ENCODE results near the gene FBN2.

FBN2 gene

DNA sequence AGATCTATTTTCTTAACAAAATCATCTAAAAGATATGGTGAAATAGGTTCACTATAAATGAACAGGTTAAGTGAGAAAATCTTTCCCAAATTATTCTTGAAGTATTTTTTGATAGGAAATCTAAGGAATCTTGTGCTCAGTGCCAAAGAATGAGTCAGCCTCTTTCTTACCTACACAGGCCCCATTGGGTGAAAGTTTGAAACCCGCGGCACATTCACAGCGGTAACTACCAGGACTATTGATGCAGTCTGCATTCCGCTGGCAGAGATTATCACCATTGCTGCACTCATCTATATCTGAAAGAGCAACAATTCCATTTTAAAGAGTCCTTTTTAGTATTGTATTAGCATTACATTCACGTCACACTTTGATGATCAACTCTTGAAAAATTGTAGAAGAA is 232.7 kb downstream of the FBN2 start:
- no peak for DNase-seq (ENCODE audit: low read depth)

DNA sequence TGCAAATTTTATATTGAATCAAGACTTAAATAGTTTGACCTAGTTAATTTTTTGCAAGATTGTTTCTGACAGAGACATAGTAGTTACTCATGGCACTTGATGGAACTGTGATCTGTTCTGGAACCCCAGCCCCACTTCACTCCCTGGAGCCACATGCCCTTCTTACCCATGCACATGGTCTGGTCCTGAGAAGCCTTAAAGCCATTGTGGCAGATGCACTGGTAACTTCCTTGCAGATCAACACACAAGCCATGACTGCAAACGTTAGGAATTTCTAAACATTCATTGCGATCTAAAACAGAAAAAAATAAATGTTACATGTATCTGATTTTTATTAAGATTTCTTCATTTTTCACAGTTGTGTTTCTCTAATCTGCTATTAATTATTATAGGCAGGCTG is 233.3 kb downstream of the FBN2 start:
- no peak for DNase-seq (ENCODE audit: low read depth)

DNA sequence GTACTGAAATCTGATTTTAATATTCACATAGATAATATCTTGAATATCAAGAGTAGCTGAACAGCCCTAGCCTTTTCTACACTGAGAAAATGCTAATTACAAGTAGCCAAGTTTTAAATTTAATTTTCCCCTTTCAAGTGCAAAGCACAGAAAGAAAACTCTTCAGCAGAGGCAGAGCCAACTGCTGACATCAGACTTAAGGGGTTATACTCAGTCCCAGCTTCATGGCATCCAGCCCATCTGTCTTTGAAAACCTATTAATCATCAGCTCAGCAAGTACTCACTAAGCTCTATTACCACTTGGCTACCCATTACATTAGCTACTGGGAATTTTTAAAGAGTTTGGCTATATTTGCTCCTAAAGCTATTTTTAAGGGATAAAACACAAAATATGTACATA is 234.0 kb downstream of the FBN2 start:
- no peak for DNase-seq (ENCODE audit: low read depth)

DNA sequence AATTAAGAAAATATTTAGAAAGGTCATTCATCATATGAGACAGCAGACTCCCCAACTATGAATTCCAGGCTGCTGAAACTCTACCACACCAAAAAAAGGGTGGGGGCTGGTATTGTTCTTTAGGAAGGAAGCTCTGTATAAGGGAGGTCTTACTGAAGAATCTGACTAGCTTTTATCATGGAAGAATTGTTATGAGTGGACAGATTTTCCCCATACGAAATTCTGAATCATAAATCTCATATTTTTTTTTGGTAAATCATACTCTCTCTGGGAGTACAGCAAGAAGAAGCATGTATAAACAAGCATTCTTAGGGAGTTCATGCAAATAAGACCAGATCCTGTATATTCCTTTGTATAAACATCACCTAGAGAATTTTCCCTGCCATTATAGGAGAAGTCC is 234.5 kb downstream of the FBN2 start:
- no peak for DNase-seq (ENCODE audit: low read depth)

DNA sequence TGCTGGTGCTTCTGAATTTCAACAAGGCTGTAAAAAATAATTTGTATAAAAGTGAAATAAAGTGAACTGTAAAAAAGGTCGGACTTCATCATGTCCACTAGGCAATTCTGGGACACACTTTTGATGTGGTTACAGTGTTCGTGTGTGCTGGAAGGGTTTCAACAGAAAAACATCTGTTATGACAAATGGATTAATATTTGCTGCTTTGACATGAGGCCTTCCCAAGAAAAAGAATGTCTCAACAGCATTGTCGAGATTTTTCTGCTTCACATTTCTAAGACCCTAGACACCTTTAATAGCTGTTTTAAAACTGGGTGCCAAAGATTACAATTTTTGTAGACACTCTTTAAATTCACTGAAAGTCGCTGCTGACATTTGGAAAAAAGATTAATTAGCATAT is 237.9 kb downstream of the FBN2 start:
- DNase-seq (ENCODE audit: low read depth) = no peak

- DNase-seq (ENCODE audit: low read depth) = no peak
Measured at GRCh38 chr5:128290152-128290858, 247.7 kb downstream of the FBN2 start.

- no peak for DNase-seq (ENCODE audit: low read depth)
Measured at GRCh38 chr5:128287740-128288139, 250.3 kb downstream of the FBN2 start.

- no peak for DNase-seq (ENCODE audit: low read depth)
Measured at GRCh38 chr5:128284236-128284635, 253.8 kb downstream of the FBN2 start.

GRCh38 chr5:128279345-128279744 is 258.7 kb downstream of the FBN2 start:
- DNase-seq (ENCODE audit: low read depth) = no peak

- DNase-seq (ENCODE audit: low read depth) = no peak
Measured at GRCh38 chr5:128276537-128277216, 261.4 kb downstream of the FBN2 start.

GRCh38 chr5:128274441-128274840 is 263.6 kb downstream of the FBN2 start:
- DNase-seq (ENCODE audit: low read depth) = no peak

DNA sequence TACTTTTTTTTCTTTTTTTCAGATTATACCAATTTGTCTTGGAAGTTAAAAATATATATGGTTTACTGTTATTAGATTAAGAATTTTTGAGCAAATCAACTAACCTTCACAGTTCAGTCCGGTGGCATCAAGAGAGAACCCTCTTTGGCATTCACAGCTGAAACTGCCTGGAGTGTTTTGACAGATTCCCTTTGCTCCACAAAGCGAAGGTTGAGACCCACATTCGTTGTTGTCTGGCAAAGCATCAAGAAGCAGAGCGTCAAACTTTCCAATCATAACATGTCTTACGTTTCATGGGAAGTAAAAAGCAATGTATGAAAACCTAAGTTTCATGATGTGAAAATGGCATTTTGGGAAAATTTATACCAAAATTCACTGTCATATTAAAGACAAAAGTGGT is 264.3 kb downstream of the FBN2 start:
- no peak for DNase-seq (ENCODE audit: low read depth)

DNA sequence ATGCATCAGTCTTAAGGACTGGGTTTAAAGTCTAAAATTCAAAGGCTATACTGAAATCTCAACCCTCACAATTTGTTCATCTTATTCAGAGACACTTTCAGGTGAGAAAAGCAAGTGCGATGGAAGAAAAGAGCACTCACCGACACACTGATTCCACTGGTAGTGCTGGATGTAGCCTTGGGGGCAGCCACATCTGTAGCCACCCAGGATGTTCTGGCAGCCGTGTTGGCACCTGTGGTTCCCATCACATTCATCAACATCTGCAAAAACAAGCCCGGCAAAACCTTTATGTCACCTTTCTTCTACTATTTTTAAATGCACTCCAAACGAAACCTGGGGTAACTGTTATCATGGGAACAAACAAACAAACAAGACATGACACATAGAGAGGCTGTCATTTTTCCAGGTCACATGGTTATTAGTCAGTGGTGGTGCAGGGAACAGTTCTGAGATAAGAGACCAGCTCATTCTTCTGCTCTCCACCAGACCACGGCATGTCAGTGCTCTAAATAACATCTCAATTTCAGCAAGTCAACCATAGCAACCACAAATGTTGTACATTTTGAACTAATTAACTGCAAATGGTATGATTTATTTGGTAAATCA is 266.1 kb downstream of the FBN2 start:
- DNase-seq (ENCODE audit: low read depth) = no peak

DNA sequence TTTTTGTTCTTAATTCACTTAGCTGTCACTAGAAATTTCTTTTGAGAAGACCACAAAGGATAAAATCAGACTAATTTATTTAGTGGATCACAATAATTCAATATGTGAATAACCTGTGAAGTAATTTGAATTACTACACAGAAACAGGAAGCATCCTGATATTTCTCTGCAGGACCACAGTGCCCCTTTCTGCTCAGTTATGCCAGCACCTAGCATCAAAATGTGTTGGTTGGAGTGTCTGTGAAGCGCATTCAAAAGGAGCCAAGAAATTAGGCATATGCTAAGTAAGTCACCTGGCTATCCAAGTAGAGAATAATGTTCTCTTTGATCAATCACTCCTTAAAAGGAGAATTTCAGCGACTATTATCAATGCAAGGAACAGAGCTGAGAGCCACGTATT is 267.0 kb downstream of the FBN2 start:
- DNase-seq (ENCODE audit: low read depth) = no peak

DNA sequence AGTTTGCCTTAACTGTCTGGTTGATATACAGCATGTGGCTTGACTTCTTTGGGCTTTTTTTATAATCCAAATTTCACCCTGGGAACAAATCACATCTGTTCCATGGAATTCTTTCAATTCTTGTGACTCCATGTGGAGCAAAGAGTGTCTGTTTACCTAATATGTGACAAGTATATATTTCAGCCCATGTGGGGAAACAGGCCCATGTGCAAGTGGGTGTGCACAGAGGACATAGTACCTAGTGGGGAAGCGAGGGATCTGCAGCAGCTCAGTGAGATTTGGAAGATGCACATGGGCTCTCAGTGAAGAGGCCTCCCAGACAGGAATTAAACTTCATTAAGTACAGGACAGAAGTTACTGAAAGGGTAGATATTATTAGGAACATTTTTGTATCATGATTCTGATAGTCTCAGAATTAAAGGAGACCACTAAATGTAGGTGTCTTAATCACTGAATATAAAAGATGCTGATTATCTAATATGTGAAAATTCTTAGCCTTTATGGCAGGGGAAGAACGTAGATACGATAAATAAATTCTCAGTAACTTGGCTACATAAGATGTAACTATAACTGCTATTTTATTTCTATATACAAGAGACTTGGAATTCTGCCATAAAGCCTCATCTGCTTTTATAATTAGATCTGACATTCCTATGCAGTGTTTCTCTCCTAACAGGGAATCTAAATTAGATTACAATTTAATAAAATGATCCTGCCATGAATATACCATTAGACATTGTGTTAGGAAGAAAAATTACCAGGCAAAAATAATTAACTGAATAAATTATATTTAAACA is 273.3 kb downstream of the FBN2 start:
- no peak for DNase-seq (ENCODE audit: low read depth)

DNA sequence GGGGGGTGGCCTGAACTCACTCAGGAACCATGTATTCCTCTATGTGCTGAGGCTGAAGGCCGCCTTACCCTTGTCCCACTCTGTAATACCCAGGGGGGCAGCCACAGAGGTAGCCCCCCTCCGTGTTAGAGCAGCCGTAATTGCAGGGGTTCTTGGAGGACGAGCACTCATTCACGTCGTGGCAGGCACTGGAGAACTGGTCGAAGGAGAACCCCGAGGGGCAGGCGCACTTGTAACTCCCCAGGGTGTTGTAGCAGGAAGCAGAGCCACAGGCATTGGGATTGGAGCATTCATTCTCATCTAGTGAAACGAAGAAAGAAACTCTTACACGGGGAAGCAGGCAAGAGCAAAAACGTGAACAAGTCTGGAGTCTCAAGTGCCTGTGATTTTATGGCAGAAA is 274.7 kb downstream of the FBN2 start:
- no peak for DNase-seq (ENCODE audit: low read depth)

DNA sequence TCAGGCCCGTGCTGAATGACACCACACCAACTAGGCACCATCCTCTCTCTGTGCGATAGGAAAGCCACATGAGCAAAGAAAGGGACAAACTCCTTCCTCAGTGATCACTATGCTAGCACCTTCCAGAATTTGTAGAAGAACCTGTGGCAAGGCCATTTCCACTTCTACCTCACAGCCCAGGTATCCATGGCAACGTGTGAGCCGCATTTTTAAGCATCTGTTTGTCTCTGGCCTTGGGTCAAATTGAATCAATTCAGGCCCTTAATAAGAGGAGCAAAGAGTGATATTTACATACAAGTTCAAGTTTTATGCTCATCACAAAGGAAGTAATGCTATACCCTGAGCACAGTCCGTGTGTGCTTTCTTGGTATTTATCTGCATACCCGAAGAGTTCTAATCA is 275.1 kb downstream of the FBN2 start:
- no peak for DNase-seq (ENCODE audit: low read depth)

DNA sequence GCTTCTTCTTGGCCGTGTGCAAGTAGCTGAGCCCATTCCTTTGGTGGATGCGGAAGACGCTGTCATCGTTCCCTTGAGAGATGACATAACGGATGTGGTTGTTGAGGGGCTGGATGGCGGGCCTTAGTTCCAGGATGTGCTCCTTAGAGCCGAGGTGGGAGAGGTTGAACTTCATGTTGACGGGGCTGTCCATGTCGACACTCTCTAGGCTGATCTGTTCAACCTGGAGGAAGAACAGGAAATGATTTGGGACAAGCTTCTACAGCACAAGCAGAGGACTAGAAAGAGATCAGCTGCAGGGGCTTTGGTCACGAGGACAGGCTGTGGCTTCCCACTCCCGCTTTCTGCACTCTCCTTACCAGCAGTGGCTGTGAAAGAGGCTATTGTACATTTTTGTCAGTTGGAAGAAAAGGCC is 278.4 kb downstream of the FBN2 start:
- DNase-seq (ENCODE audit: low read depth) = no peak

DNA sequence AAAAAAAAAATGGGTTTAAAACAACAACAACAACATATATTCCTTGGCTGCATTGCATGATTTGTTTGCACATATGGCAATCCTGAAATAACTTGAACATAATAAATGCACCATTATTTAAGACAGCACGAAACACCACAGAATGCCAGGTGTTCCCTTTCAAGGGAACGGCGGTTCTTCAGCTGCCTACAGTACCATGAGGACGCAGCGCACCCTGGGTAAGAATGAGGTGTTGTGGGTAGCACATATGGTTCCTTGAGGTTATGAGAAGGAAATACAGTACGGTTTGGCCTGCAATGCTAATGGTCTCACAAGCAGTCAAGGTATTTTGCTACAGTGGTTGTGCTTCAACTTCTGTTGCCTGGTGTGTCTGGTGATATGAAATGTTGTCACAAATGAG is 279.7 kb downstream of the FBN2 start:
- no peak for DNase-seq (ENCODE audit: low read depth)

- no peak for DNase-seq (ENCODE audit: low read depth)
Measured at GRCh38 chr5:128257076-128257475, 281.0 kb downstream of the FBN2 start.

GRCh38 chr5:128254789-128255188 is 283.3 kb downstream of the FBN2 start:
- DNase-seq (ENCODE audit: low read depth) = no peak

DNA sequence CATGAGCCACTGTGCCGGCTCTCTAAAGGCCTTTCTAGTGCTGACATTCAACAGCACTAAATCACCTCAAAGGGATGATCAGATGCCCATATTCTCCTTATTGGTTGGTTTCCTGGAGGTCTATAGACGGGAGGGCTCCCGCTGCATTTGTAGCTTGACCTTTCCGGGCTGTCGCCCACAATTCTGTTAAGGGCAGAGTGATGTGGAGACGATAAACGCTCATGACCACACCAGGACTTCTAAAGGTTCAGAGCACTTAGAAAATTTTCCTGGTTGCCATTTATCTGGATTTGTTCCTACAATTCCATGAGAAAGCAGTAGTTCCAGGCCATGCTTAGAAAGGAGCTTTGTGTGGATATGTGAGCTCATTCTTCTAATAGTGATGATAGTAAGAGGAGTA is 284.2 kb downstream of the FBN2 start:
- no peak for DNase-seq (ENCODE audit: low read depth)

- DNase-seq (ENCODE audit: low read depth) = no peak
Measured at GRCh38 chr5:128253161-128253560, 284.9 kb downstream of the FBN2 start.
